OCI-LY3 (cell line): ENCODE data around the gene HOXC5.

ENCODE experiments used
- CTCF ChIP-seq: fragments of 200-600, 300-600 bp; sonication (generic); IDR thresholded peaks from 2 replicates; pipeline ENCODE4 v1.5.1; 2014; ENCODE audit warnings: antibody characterized with exemption, low read length, low read depth
- EZH2phosphoT487 ChIP-seq: fragments of 200-600 bp; shearing (Covaris generic); IDR thresholded peaks from 2 replicates; pipeline ENCODE4 v1.6.1; 2018; ENCODE audit warnings: antibody characterized with exemption, mixed run types, low read depth

GRCh38 chr12:54018468-54018984 is 14.3 kb upstream of the HOXC5 start:
- TF ChIP-seq CTCF: no peak
- TF ChIP-seq EZH2phosphoT487: no peak
